Endodermal cell (in vitro differentiated cells): ENCODE measurements around the gene ZNF75A. TPM values are rescaled to one million over a fixed set of nuclear protein-coding genes. Genes with fewer than 3 reads are reported as not detected.

ENCODE experiments used
- DNase-seq: peaks from one replicate; pipeline ENCODE4 v3.0.0-alpha.2; 2017
- H3K27ac ChIP-seq: 2 replicates; pipeline ENCODE4 v1.5.1; 2013; ENCODE audit warnings: mild to moderate bottlenecking, low read depth, low read length, moderate library complexity
- H3K27me3 ChIP-seq: 2 replicates; pipeline ENCODE4 v1.6.1; 2013; ENCODE audit warnings: mild to moderate bottlenecking, low read length, moderate library complexity; ENCODE audit not compliant: insufficient read depth, control insufficient read depth, poor library complexity, severe bottlenecking
- H3K36me3 ChIP-seq: 2 replicates; pipeline ENCODE4 v1.7.0; 2013; ENCODE audit warnings: mild to moderate bottlenecking, low read length, moderate library complexity; ENCODE audit not compliant: control insufficient read depth, insufficient read depth
- H3K4me1 ChIP-seq: one replicate; pipeline ENCODE4 v1.7.0; 2013; ENCODE audit warnings: low read length; ENCODE audit not compliant: control insufficient read depth, insufficient read depth
- H3K4me3 ChIP-seq: 2 replicates; pipeline ENCODE4 v1.5.1; 2013; ENCODE audit warnings: mild to moderate bottlenecking, low read length, moderate library complexity
- H3K9ac ChIP-seq: 2 replicates; pipeline ENCODE4 v1.6.1; 2013; ENCODE audit warnings: mild to moderate bottlenecking, low read length, moderate library complexity; ENCODE audit not compliant: poor library complexity, severe bottlenecking; ENCODE audit errors: extremely low read depth
- H3K9me3 ChIP-seq: 2 replicates; pipeline ENCODE4 v1.6.1; 2013; ENCODE audit warnings: mild to moderate bottlenecking, low read length, moderate library complexity; ENCODE audit not compliant: control insufficient read depth
- H3K27ac Mint-ChIP-seq: 2 replicates; pipeline ENCODE4 v1.8.0; 2020; ENCODE audit warnings: mixed read lengths
- H3K27me3 Mint-ChIP-seq: 2 replicates; pipeline ENCODE4 v1.8.0; 2021; ENCODE audit warnings: mild to moderate bottlenecking, mixed read lengths; ENCODE audit not compliant: insufficient read depth
- H3K36me3 Mint-ChIP-seq: 2 replicates; pipeline ENCODE4 v1.8.0; 2020; ENCODE audit warnings: low read depth, mixed read lengths
- H3K4me1 Mint-ChIP-seq: 2 replicates; pipeline ENCODE4 v1.8.0; 2020; ENCODE audit warnings: mixed read lengths
- H3K4me3 Mint-ChIP-seq: 2 replicates; pipeline ENCODE4 v1.8.0; 2020; ENCODE audit warnings: mild to moderate bottlenecking, moderate library complexity, mixed read lengths
- H3K9me3 Mint-ChIP-seq: 2 replicates; pipeline ENCODE4 v1.8.0; 2020; ENCODE audit warnings: mild to moderate bottlenecking, mixed read lengths
- WGBS, 2 experiments: methylation state at CpG; one replicate each; pipeline versions ENCODE4 v1.1.5 to v1.1.7; 2013; ENCODE audit warnings: missing lambda C conversion rate in 2 of 2, mixed read lengths in 1 of 2; ENCODE audit not compliant: insufficient coverage in 1 of 2, insufficient read length in 1 of 2; 5-methylcytosine and 5-hydroxymethylcytosine counted together
- total RNA-seq, 2 donors: library from RNA; stranded (reverse); fragmentation: NEBNext Ultra II Directional in 1 of 2; extraction: Animal tissue kit (Norgen Biotek cat#: 25700) in 1 of 2; gene quantifications; 2 replicates in 1 of 2; 3 replicates in 1 of 2; pipeline ENCODE4 v1.2.1, GENCODE V29; 2021
- TF ChIP-seq, protein P1 (sequence below): fragments of 200-600 bp; sonication (generic); conservative IDR thresholded peaks from 2 replicates; pipeline ENCODE4 v1.5.0; 2021; ENCODE audit warnings: antibody characterized with exemption, mild to moderate bottlenecking

ZNF75A gene
- total RNA-seq, 2 donors from 2014 or later = 23.0 to 44.0 TPM

DNA sequence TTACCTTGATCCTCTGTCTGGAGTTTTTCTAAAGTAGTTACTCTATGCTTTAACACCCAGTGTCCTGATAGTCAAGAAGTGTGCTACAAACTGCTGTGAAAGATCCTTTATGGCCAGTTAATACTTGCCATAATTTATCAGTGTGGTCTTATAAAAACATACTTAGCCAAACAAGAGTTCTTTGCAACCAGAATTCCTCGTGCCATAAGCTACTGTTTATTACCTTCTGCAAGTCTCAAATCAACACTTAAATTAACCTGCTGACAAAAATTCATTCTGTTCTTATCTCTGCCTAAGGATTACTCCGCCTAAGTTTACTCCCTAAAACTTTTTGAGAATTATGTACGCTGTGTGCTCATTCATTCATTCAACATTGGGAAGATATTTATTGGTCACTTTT is 22.8 kb downstream of the ZNF75A start:
- H3K27ac ChIP-seq = no peak overlapping the region
- no peaks in the 10 kb centered on the region for H3K36me3 ChIP-seq
- Mint-ChIP-seq H3K4me3 (no peak overlapping the region), H3K4me1 (no peaks in the 10 kb centered on the region), H3K36me3 (no peaks in the 10 kb centered on the region), H3K9me3 (peaks cover 12% of the 10 kb centered on the region), H3K27ac (no peak overlapping the region), H3K27me3 (peaks cover 9% of the 10 kb centered on the region)
- no peak for DNase-seq
- no peak overlapping the region for H3K9ac ChIP-seq
- no peak overlapping the region for H3K4me3 ChIP-seq
- H3K9me3 ChIP-seq = no peaks in the 10 kb centered on the region
- no peaks in the 10 kb centered on the region for H3K4me1 ChIP-seq
- H3K27me3 ChIP-seq = no peaks in the 10 kb centered on the region
- TF ChIP-seq, protein P1, sequence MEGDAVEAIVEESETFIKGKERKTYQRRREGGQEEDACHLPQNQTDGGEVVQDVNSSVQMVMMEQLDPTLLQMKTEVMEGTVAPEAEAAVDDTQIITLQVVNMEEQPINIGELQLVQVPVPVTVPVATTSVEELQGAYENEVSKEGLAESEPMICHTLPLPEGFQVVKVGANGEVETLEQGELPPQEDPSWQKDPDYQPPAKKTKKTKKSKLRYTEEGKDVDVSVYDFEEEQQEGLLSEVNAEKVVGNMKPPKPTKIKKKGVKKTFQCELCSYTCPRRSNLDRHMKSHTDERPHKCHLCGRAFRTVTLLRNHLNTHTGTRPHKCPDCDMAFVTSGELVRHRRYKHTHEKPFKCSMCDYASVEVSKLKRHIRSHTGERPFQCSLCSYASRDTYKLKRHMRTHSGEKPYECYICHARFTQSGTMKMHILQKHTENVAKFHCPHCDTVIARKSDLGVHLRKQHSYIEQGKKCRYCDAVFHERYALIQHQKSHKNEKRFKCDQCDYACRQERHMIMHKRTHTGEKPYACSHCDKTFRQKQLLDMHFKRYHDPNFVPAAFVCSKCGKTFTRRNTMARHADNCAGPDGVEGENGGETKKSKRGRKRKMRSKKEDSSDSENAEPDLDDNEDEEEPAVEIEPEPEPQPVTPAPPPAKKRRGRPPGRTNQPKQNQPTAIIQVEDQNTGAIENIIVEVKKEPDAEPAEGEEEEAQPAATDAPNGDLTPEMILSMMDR = no peak
- WGBS, 2 experiments = 67 to 70% methylated on average over 2 to 3 of the region's 3 CpGs

DNA sequence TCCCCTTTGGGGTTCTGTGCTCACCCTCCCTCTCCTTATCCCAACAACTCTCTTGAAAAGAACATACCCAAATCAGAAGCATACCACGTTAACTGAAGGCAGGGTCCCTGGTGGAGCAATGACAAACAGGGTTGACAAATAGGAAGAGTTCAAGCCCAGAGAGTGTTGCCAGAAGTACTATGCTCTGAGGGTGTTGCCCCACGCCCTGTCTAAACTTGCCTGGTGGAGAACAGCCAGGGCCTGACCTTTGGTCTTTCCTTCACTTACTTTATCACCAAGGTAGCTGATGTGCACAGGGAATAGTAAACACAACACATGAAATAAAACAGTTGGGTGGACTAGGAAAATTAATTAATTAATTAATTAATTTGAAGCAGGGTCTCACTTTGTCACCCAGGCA is 23.3 kb downstream of the ZNF75A start:
- H3K9ac ChIP-seq = no peak overlapping the region
- no peak overlapping the region for H3K4me3 Mint-ChIP-seq
- H3K27ac Mint-ChIP-seq = no peak overlapping the region
- no peaks in the 10 kb centered on the region for H3K27me3 ChIP-seq
- H3K27ac ChIP-seq = no peak overlapping the region
- no peaks in the 10 kb centered on the region for H3K4me1 ChIP-seq
- H3K27me3 Mint-ChIP-seq = peaks cover 10% of the 10 kb centered on the region
- no peaks in the 10 kb centered on the region for H3K36me3 ChIP-seq
- H3K36me3 Mint-ChIP-seq = no peaks in the 10 kb centered on the region
- no peak for DNase-seq
- H3K9me3 ChIP-seq = no peaks in the 10 kb centered on the region
- H3K9me3 Mint-ChIP-seq = peaks cover 10% of the 10 kb centered on the region
- H3K4me3 ChIP-seq = no peak overlapping the region
- 68% methylated on average over 2 of the region's 2 CpGs; no CpG with 5 or more reads in 1 of the 2 experiments for WGBS, 2 experiments
- TF ChIP-seq, protein P1 = no peak
- H3K4me1 Mint-ChIP-seq = no peaks in the 10 kb centered on the region

DNA sequence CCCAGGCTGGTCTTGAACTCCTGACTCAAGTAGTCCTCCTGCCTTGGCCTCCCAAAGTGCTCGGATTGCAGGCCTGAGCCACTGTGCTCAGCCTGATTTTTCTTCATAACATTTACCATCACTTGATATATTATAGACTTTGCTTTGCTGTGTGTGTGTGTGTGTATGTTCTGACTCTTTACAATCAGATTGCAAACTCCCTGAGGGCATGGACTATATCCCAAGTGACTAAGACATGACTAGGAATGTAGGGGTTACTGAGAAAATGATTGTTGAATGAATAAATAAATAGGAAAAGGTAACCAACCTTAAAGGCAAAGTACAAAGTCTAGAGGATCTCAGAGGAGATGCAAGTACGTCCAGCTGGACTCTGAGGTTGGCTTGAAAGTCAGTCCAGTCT is 40.7 kb downstream of the ZNF75A start:
- Histone ChIP-seq H3K9me3 (no peaks in the 10 kb centered on the region), H3K36me3 (no peaks in the 10 kb centered on the region), H3K9ac (no peak overlapping the region), H3K4me1 (no peaks in the 10 kb centered on the region), H3K4me3 (no peak overlapping the region), H3K27ac (no peak overlapping the region), H3K27me3 (no peaks in the 10 kb centered on the region)
- Mint-ChIP-seq H3K9me3 (peaks cover 13% of the 10 kb centered on the region), H3K27me3 (peaks cover 16% of the 10 kb centered on the region), H3K4me3 (no peak overlapping the region), H3K4me1 (no peaks in the 10 kb centered on the region), H3K27ac (no peak overlapping the region), H3K36me3 (no peaks in the 10 kb centered on the region)
- TF ChIP-seq, protein P1 = no peak
- WGBS, 2 experiments = 41 to 65% methylated on average over 2 of the region's 2 CpGs
- DNase-seq = no peak
